Left hindlimb (tissue), 1 donor: Measurements from ENCODE around the gene MICB.

Experiments
- DNase-seq: peaks from one replicate; pipeline ENCODE4 v3.0.0-alpha.2; 2018

MICB gene

DNA sequence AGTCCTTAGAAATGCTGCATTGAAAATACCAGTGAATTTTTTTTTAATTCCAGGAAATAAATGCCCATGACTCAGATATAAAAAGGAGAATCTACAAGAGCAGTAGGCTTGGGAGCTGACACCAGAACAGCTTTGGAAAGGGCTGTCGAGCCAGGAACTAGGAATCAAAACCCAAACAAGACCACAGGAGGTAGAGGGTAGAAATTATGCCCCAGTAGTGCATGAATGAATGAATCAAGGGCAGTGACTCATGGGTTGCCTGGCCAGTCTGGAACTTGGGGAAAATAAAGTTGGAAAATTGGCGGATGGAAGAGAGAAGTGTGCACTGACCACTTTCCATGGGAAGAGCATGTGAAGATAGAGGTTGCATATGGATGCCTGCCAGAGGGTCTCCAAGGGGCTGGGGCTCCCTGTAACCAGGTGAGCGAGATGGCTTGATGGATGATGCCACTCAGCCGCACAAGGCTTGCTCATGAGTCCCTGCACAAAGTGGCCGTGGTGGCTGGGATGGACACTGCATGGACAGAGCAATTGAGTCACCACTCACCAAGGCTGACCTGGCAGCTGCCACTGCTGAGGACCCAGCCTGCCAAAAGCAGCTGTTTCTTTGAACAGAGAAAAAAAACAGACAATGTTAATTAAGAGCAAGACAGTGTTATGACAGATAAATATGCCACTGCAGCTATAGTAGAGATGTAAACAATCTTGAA lies 15.7 kb downstream of the MICB start:
- DNase-seq, result no peak

GRCh38 chr6:31521835-31522234 lies 23.9 kb downstream of the MICB start:
- DNase-seq, result no peak

- DNase-seq, result no peak
Measured at GRCh38 chr6:31525553-31525931, 27.6 kb downstream of the MICB start.

GRCh38 chr6:31525932-31526591 lies 28.1 kb downstream of the MICB start:
- no peak for DNase-seq

GRCh38 chr6:31528307-31528777 lies 30.4 kb downstream of the MICB start:
- no peak for DNase-seq

GRCh38 chr6:31528821-31529328 lies 30.9 kb downstream of the MICB start, which contains the start of gene MCCD1:
MCCD1 (plus strand) TSS chr6:31528962; CDS start chr6:31529015, 53 bp downstream.
- no peak for DNase-seq

GRCh38 chr6:31529329-31530150 lies 31.6 kb downstream of the MICB start:
- peak; percentile 50 for DNase-seq

DNA sequence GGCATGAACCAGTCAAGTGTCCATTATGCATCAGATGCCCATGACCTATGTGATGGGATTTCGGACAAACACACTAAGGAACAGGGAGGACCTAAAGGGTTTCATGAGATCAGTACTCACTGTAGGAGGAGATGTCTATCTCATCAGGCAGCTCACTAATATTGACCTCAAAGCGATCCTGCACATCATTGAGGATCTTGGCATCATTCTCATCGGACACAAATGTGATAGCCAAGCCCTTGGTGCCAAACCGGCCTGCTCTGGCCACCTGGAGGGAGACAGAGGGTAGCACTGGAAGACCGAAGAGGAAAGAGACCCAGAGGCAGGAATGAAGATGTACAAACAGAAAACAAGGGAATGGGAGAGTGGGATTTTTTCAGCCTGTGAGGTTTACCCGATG lies 32.7 kb downstream of the MICB start:
- no peak for DNase-seq

GRCh38 chr6:31531162-31531561 lies 33.2 kb downstream of the MICB start:
- no peak for DNase-seq

- no peak for DNase-seq
Measured at GRCh38 chr6:31531771-31532643, 34.1 kb downstream of the MICB start.

DNA sequence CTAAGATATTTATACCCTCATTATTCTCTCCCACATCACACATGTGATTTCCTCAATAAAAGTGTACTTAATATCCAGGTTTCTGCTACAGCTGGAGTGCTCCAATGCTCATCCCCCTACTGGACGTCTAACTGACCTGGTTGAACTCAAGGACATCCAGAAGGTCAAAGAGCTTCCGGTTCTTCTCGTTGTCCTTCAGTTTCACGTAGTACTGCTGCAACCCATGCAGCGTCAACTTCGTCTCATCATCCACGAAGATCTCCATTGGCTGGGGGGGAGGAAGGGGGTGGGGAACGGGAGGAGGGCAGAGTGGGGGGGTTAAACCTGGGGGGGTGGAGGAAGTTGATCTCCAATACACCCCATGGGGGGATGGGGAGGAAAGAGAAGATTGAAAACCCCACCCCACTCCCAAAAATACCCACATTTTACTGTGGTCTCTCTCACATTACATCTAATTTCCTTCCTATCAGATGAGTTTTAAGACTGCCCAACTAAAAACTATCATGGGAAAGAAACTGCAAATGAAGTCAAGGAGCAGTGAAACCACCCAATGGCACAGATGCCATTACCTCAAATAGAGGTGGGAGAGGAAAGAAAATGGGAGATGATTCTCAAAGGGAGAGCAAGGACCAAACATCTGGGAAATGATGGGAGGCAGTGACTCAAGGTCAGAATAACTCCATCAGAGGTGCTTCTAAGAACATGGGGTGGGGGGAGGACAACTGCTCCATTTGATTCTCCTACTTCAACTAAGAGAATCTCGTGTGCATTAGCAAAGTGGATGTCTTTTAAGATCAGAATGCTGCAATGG lies 34.9 kb downstream of the MICB start:
- DNase-seq, result no peak

- DNase-seq, result no peak
Measured at GRCh38 chr6:31533455-31533841, 35.5 kb downstream of the MICB start.

DNA sequence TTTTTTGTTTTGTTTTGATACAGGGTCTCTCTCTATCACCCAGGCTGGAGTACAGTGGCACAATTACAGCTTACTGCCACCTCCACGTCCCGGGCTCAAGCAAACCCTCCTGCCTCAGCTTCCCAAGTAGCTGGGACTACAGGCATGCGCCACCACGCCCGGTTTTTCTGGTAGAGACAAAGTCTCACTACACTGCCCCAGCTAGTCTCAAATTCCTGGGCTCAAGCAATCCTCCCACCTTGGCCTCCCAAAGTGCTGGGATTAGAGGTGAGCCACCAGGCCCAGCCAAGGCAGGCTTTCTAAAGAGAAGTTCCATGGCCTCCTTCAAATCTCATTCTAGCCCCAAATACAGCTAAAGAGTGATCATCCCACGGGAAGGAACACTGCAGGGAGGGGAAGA lies 36.1 kb downstream of the MICB start:
- DNase-seq, result no peak

GRCh38 chr6:31534521-31535040 lies 36.6 kb downstream of the MICB start:
- DNase-seq, result no peak

DNA sequence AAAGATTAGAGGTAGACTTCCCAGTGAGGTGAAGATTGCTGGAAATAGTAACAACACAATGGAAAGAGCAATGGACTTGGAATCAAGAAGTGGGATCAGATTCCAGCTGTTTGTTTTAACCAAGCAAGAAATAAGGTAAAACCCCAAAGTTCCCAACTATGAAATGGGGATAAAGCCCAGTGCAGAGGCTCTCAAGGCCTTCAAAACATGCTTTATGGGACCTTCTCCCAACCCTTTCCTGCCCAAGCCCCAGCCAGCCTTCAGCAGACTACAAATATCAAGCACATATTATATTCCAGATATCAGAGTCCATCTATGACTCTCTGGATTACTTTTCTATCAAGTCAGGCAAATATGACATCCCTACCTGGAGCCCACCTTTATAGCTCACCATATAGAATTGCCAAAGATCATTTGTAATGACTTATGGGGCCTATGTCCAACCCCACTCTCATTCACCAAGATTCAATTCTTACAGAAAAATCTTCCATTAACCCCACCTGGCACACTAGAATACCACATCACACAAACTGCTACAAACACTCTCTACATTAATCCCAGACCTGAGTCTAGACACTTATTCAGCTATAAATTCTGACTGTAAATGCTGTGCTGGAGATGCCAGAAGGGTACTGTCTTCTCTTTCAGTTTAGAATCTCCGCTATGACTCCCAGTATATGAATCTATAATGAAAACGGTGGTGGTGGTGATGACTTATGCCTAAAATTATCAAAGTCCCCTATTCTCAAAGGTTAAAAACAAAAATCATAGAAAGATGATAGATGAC lies 37.8 kb downstream of the MICB start:
- no peak for DNase-seq

- no peak for DNase-seq
Measured at GRCh38 chr6:31538805-31539400, 41.0 kb downstream of the MICB start.

- no peak for DNase-seq
Measured at GRCh38 chr6:31540640-31541039, 42.7 kb downstream of the MICB start.

GRCh38 chr6:31541059-31541657 lies 43.2 kb downstream of the MICB start:
- DNase-seq, result no peak
